HepG2 (cell line): ENCODE measurements around the gene RNH1. TPM values are rescaled to one million over a fixed set of nuclear protein-coding genes. Genes with fewer than 3 reads are reported as not detected.

Experiments used
- DMAP1 ChIP-seq: IDR thresholded peaks from 2 replicates; pipeline ENCODE4 v1.6.1; 2016
- EEA1 ChIP-seq: sonication (generic); formaldehyde crosslinking; IDR thresholded peaks from 2 replicates; pipeline ENCODE4 v1.5.1; 2020; ENCODE audit warnings: mild to moderate bottlenecking, missing genetic modification reagents, borderline replicate concordance
- ELF1 ChIP-seq: sonication (generic); formaldehyde crosslinking; IDR thresholded peaks from 2 replicates; pipeline ENCODE4 v1.4.0; 2020; ENCODE audit warnings: missing genetic modification reagents
- FOXC1 ChIP-seq: sonication (generic); formaldehyde crosslinking; IDR thresholded peaks from 2 replicates; pipeline ENCODE4 v1.8.0; 2022; ENCODE audit warnings: mild to moderate bottlenecking, missing genetic modification reagents, borderline replicate concordance
- GABPB1 ChIP-seq: IDR thresholded peaks from 2 replicates; pipeline ENCODE4 v1.6.1; 2016; ENCODE audit warnings: mild to moderate bottlenecking, missing genetic modification reagents, moderate library complexity, missing compliant biosample characterization
- MIER2 ChIP-seq: IDR thresholded peaks from 2 replicates; pipeline ENCODE4 v1.6.1; 2016; ENCODE audit warnings: missing biosample characterization, missing genetic modification reagents
- MYC ChIP-seq: sonication (generic); formaldehyde crosslinking; IDR thresholded peaks from 2 replicates; pipeline ENCODE4 v1.9.0; 2021; ENCODE audit warnings: missing genetic modification reagents, borderline replicate concordance
- NFE2L2 ChIP-seq: fragments of 150-350 bp; IDR thresholded peaks from 2 replicates; pipeline ENCODE4 v1.6.1; 2014; ENCODE audit warnings: low read length
- NR2C2 ChIP-seq: sonication (generic); formaldehyde crosslinking; IDR thresholded peaks from 2 replicates; pipeline ENCODE4 v1.4.0; 2020; ENCODE audit warnings: missing genetic modification reagents, mild to moderate bottlenecking, moderate library complexity, borderline replicate concordance
- NR2F6 ChIP-seq, 2 experiments: IDR thresholded peaks; 2 replicates each; pipeline ENCODE4 v1.6.1; 2016; ENCODE audit warnings: antibody characterized with exemption in 1 of 2, mild to moderate bottlenecking in 1 of 2
- SAP130 ChIP-seq: IDR thresholded peaks from 2 replicates; pipeline ENCODE4 v1.6.1; 2016; ENCODE audit warnings: low read depth
- SMC3 ChIP-seq: IDR thresholded peaks from 2 replicates; pipeline ENCODE4 v1.6.1; 2011; ENCODE audit warnings: low read length, improper control_type of control experiment
- SP2 ChIP-seq: sonication (generic); formaldehyde crosslinking; IDR thresholded peaks from 2 replicates; pipeline ENCODE4 v1.5.1; 2020; ENCODE audit warnings: mild to moderate bottlenecking, missing genetic modification reagents
- SUZ12 ChIP-seq: fragments of 150-350 bp; IDR thresholded peaks from 2 replicates; pipeline ENCODE4 v1.6.1; 2014; ENCODE audit warnings: low read depth, low read length
- TBX2 ChIP-seq: sonication (generic); formaldehyde crosslinking; IDR thresholded peaks from 2 replicates; pipeline ENCODE4 v1.5.0; 2020; ENCODE audit warnings: missing genetic modification reagents, mild to moderate bottlenecking, borderline replicate concordance
- TEAD3 ChIP-seq: optimal IDR thresholded peaks from 2 replicates; pipeline ENCODE3; 2016; ENCODE audit warnings: borderline replicate concordance
- ZFYVE20 ChIP-seq: sonication (generic); formaldehyde crosslinking; IDR thresholded peaks from 2 replicates; pipeline ENCODE4 v1.8.0; 2023; ENCODE audit warnings: low read depth, mild to moderate bottlenecking, moderate library complexity, missing genetic modification reagents, borderline replicate concordance
- ZNF124 ChIP-seq: sonication (generic); formaldehyde crosslinking; IDR thresholded peaks from 2 replicates; pipeline ENCODE4 v1.4.0; 2020; ENCODE audit warnings: missing genetic modification reagents
- ZNF543 ChIP-seq: sonication (generic); formaldehyde crosslinking; IDR thresholded peaks from 2 replicates; pipeline ENCODE4 v1.4.0; 2020; ENCODE audit warnings: mild to moderate bottlenecking, missing genetic modification reagents
- ZNF777 ChIP-seq: sonication (generic); formaldehyde crosslinking; IDR thresholded peaks from 2 replicates; pipeline ENCODE4 v1.4.0; 2020; ENCODE audit warnings: missing genetic modification reagents
- ZNF816 ChIP-seq: sonication (generic); formaldehyde crosslinking; IDR thresholded peaks from 2 replicates; pipeline ENCODE4 v1.8.0; 2022; ENCODE audit warnings: missing genetic modification reagents, mild to moderate bottlenecking, borderline replicate concordance
- ZNF83 ChIP-seq: sonication (generic); formaldehyde crosslinking; IDR thresholded peaks from 2 replicates; pipeline ENCODE4 v1.4.0; 2020; ENCODE audit warnings: missing genetic modification reagents, mild to moderate bottlenecking, borderline replicate concordance
- ZNF841 ChIP-seq: sonication (generic); formaldehyde crosslinking; IDR thresholded peaks from 2 replicates; pipeline ENCODE4 v1.8.1; 2023; ENCODE audit warnings: missing genetic modification reagents, borderline replicate concordance
- polyA plus RNA-seq, 8 experiments: library from polyadenylated mRNA; depleted of rRNA in 3 of 8; stranded (reverse) in 7 of 8; unstranded in 1 of 8; fragments of >200 nt; fragmentation: Illumina TruSeq in 4 of 8; extraction: Trizol in 4 of 8; gene quantifications; 2 replicates each; pipeline versions ENCODE4 v1.2.1 to v1.2.3, GENCODE V29; 2011 to 2016; ENCODE audit warnings: low read depth in 4 of 8, missing spikeins in 1 of 8, mixed read lengths in 1 of 8; ENCODE audit not compliant: insufficient read depth in 1 of 8
- total RNA-seq, 5 experiments: library from RNA; depleted of rRNA; stranded (reverse); fragments of >200 nt; fragmentation: Illumina TruSeq; extraction: Trizol; gene quantifications; 2 replicates each; pipeline ENCODE4 v1.2.3, GENCODE V29; 2016; ENCODE audit warnings: low read depth in 1 of 5
- TF ChIP-seq, protein P1 (sequence below): sonication (generic); formaldehyde crosslinking; IDR thresholded peaks from 2 replicates; pipeline ENCODE4 v1.8.1; 2022; ENCODE audit warnings: mild to moderate bottlenecking, missing genetic modification reagents
- TF ChIP-seq, protein P2 (sequence below): sonication (generic); formaldehyde crosslinking; IDR thresholded peaks from 2 replicates; pipeline ENCODE4 v1.5.0; 2020; ENCODE audit warnings: mild to moderate bottlenecking, missing genetic modification reagents, borderline replicate concordance
- TF ChIP-seq, protein P3 (sequence below): sonication (generic); formaldehyde crosslinking; IDR thresholded peaks from 2 replicates; pipeline ENCODE4 v1.5.1; 2020; ENCODE audit warnings: missing genetic modification reagents, mild to moderate bottlenecking, borderline replicate concordance

Gene RNH1
- total and polyA plus RNA-seq, 2 of the 13 experiments (the other 11 are each of a cell fraction or from before 2014, with no cell fraction given) = 36.0 to 74.1 TPM

DNA sequence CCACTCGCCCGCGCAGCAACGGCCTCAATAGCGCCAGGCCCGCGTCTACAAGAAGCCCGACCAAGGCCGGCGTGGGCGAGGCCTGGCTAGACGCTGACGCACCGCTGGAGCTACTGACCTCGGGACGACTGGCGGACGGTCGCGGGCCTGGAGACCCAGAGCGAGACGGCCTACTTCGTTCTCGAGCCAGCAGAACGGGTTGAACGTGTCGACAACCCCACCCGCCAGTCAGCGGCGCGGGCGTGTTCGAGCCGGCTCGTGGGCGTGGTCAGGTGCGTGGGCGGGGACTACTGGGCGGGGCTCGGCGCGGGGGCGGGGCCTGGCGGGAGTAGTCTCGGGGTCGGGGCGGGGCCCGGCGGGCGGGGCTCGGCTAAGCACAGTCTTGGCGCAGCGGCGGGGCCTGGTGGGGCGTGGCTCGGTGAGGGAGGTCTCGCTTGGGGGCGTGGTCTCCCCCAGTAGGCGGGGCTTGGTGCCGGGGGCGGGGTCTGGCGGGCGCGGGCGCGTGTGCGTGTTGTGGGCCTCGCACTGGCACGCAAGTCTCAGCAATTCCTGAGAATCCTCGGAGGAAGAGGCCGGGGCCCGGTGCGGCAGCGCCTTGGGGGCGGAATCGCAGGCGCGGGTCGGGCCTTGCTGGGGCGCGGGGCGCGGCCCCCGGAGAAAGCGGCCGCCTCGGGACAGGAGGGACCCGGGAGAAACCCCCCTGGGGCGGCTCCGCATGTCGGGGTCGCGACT is at the start of gene RNH1 (continued):
- TF ChIP-seq, protein P1, sequence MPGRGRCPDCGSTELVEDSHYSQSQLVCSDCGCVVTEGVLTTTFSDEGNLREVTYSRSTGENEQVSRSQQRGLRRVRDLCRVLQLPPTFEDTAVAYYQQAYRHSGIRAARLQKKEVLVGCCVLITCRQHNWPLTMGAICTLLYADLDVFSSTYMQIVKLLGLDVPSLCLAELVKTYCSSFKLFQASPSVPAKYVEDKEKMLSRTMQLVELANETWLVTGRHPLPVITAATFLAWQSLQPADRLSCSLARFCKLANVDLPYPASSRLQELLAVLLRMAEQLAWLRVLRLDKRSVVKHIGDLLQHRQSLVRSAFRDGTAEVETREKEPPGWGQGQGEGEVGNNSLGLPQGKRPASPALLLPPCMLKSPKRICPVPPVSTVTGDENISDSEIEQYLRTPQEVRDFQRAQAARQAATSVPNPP (CRISPR knock-in tag) = no peak
- TF ChIP-seq, protein P2, sequence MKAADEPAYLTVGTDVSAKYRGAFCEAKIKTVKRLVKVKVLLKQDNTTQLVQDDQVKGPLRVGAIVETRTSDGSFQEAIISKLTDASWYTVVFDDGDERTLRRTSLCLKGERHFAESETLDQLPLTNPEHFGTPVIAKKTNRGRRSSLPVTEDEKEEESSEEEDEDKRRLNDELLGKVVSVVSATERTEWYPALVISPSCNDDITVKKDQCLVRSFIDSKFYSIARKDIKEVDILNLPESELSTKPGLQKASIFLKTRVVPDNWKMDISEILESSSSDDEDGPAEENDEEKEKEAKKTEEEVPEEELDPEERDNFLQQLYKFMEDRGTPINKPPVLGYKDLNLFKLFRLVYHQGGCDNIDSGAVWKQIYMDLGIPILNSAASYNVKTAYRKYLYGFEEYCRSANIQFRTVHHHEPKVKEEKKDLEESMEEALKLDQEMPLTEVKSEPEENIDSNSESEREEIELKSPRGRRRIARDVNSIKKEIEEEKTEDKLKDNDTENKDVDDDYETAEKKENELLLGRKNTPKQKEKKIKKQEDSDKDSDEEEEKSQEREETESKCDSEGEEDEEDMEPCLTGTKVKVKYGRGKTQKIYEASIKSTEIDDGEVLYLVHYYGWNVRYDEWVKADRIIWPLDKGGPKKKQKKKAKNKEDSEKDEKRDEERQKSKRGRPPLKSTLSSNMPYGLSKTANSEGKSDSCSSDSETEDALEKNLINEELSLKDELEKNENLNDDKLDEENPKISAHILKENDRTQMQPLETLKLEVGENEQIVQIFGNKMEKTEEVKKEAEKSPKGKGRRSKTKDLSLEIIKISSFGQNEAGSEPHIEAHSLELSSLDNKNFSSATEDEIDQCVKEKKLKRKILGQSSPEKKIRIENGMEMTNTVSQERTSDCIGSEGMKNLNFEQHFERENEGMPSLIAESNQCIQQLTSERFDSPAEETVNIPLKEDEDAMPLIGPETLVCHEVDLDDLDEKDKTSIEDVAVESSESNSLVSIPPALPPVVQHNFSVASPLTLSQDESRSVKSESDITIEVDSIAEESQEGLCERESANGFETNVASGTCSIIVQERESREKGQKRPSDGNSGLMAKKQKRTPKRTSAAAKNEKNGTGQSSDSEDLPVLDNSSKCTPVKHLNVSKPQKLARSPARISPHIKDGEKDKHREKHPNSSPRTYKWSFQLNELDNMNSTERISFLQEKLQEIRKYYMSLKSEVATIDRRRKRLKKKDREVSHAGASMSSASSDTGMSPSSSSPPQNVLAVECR (CRISPR knock-in tag) = peak; percentile 48
- TF ChIP-seq ZNF83 (CRISPR knock-in tag) = no peak
- 0 out of 2 replicates have a peak, but pooled peaks have one; percentile 9 for TF ChIP-seq FOXC1 (CRISPR knock-in tag)
- 0 out of 2 replicates have a peak, but pooled peaks have one; percentile 6 for TF ChIP-seq EEA1
- TF ChIP-seq MIER2 (CRISPR knock-in tag) = no peak
- TF ChIP-seq SUZ12 = no peak
- no peak for TF ChIP-seq ZFYVE20 (CRISPR knock-in tag)
- TF ChIP-seq DMAP1 (CRISPR knock-in tag) = peak; percentile 54
- no peak for TF ChIP-seq NR2F6 (IDR thresholded peaks at IDR 0.05)
- no peak for TF ChIP-seq NR2F6 (CRISPR knock-in tag; IDR thresholded peaks at IDR 0.05)
- no peak for TF ChIP-seq SP2
- TF ChIP-seq TBX2 (CRISPR knock-in tag) = peak; percentile 42; the same call in 1 of the 2 replicates
- no peak; the same call in 1 of the 2 replicates for TF ChIP-seq ZNF777
- TF ChIP-seq ELF1 (CRISPR knock-in tag) = no peak
- TF ChIP-seq ZNF124 (CRISPR knock-in tag) = no peak; the same call in 1 of the 2 replicates
- peak; percentile 11; the same call in 1 of the 2 replicates for TF ChIP-seq SAP130 (CRISPR knock-in tag)
- TF ChIP-seq, protein P3, sequence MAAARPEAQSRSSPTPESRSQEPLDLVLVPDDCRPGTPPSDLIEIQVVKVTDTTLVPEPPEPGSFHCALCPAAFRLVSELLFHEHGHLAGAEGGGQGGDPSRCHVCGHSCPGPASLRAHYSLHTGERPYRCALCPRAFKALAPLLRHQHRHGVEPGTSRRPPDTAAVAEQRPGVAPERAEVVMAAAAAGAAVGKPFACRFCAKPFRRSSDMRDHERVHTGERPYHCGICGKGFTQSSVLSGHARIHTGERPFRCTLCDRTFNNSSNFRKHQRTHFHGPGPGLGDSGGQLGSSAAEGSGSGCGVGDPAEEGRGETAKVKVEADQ (CRISPR knock-in tag) = no peak
- no peak for TF ChIP-seq NFE2L2
- TF ChIP-seq ZNF816 (CRISPR knock-in tag) = peak; percentile 96; the same call in 1 of the 2 replicates
- TF ChIP-seq NR2C2 (CRISPR knock-in tag) = no peak
- no peak for TF ChIP-seq TEAD3 (CRISPR knock-in tag)
- TF ChIP-seq MYC = no peak
- no peak for TF ChIP-seq GABPB1 (CRISPR knock-in tag)
- TF ChIP-seq ZNF543 (CRISPR knock-in tag) = no peak
- no peak for TF ChIP-seq ZNF841
- TF ChIP-seq SMC3 = no peak
